Measurements from ENCODE around the gene THTPA. TPM values are rescaled to one million over a fixed set of nuclear protein-coding genes. Genes with fewer than 3 reads are reported as not detected.

Gene THTPA
- total RNA-seq, 2 donors from 2014 or later, result 9.0 to 21.0 TPM

GRCh38 chr14:23557946-23558345, 1.9 kb downstream of the THTPA start:
- intact Hi-C loops (cut with DNase I), result no loop called here
- Histone ChIP-seq H3K27ac (no peak overlapping the region), H3K9ac (ENCODE audit: low read depth in 2 of 2, low read length in 2 of 2) (no peak overlapping the region), H3K4me1 (no peaks in the 10 kb centered on the region), H3K4me3 (no peak overlapping the region), H3K9me3 (no peaks in the 10 kb centered on the region), H3K27me3 (no peaks in the 10 kb centered on the region), H3K36me3 (no peaks in the 10 kb centered on the region)
- DNase-seq, result no peak
- TF ChIP-seq CTCF (IDR thresholded peaks at IDR 0.05), result no peak

GRCh38 chr14:23558346-23559009, 2.4 kb downstream of the THTPA start:
- H3K9ac ChIP-seq (ENCODE audit: low read depth in 2 of 2, low read length in 2 of 2), result no peak overlapping the region
- H3K4me1 ChIP-seq, result no peaks in the 10 kb centered on the region
- no peak for DNase-seq
- no peak overlapping the region for H3K27ac ChIP-seq
- TF ChIP-seq CTCF (IDR thresholded peaks at IDR 0.05), result no peak
- H3K9me3 ChIP-seq, result no peaks in the 10 kb centered on the region
- intact Hi-C loops (cut with DNase I), result no loop called here
- no peaks in the 10 kb centered on the region for H3K27me3 ChIP-seq
- H3K4me3 ChIP-seq, result no peak overlapping the region
- no peaks in the 10 kb centered on the region for H3K36me3 ChIP-seq

GRCh38 chr14:23559010-23559925, 3.2 kb downstream of the THTPA start:
- intact Hi-C loops (cut with DNase I), result no loop called here
- no peaks in the 10 kb centered on the region for H3K9me3 ChIP-seq
- H3K36me3 ChIP-seq, result no peaks in the 10 kb centered on the region
- H3K9ac ChIP-seq (ENCODE audit: low read depth in 2 of 2, low read length in 2 of 2), result no peak overlapping the region
- H3K4me3 ChIP-seq, result no peak overlapping the region
- H3K27me3 ChIP-seq, result no peaks in the 10 kb centered on the region
- H3K27ac ChIP-seq, result no peak overlapping the region
- TF ChIP-seq CTCF (IDR thresholded peaks at IDR 0.05), result peak; percentile 84
- no peaks in the 10 kb centered on the region for H3K4me1 ChIP-seq
- peak; percentile 49 for DNase-seq

GRCh38 chr14:23559926-23560520, 4.0 kb downstream of the THTPA start:
- no peak for DNase-seq
- Histone ChIP-seq H3K9me3 (no peaks in the 10 kb centered on the region), H3K4me1 (no peaks in the 10 kb centered on the region), H3K9ac (ENCODE audit: low read depth in 2 of 2, low read length in 2 of 2) (no peak overlapping the region), H3K27me3 (no peaks in the 10 kb centered on the region), H3K36me3 (no peaks in the 10 kb centered on the region), H3K27ac (no peak overlapping the region), H3K4me3 (no peak overlapping the region)
- intact Hi-C loops (cut with DNase I), result no loop called here
- TF ChIP-seq CTCF (IDR thresholded peaks at IDR 0.05), result no peak

- no peaks in the 10 kb centered on the region for H3K27me3 ChIP-seq
- no peak for TF ChIP-seq CTCF (IDR thresholded peaks at IDR 0.05)
- H3K36me3 ChIP-seq, result no peaks in the 10 kb centered on the region
- no peak overlapping the region for H3K27ac ChIP-seq
- DNase-seq, result no peak
- H3K9ac ChIP-seq (ENCODE audit: low read depth in 2 of 2, low read length in 2 of 2), result no peak overlapping the region
- no peak overlapping the region for H3K4me3 ChIP-seq
- H3K9me3 ChIP-seq, result no peaks in the 10 kb centered on the region
- intact Hi-C loops (cut with DNase I), result no loop called here
- H3K4me1 ChIP-seq, result no peaks in the 10 kb centered on the region
Observed at GRCh38 chr14:23561259-23561658, 5.2 kb downstream of the THTPA start.

Measured in colonic mucosa (tissue), 4 donors.